AG20443 (cell line): ENCODE data around the gene SPRED3.
"Not testable (repeated sequence)": the region's sequence is repeated elsewhere in the genome, so short reads cannot be mapped to it uniquely, and the experiment has no call there.

ENCODE experiments used
- DNase-seq: peaks from one replicate; pipeline ENCODE4 v3.0.0; 2012; ENCODE audit warnings: low spot score, mixed read lengths

Gene SPRED3

GRCh38 chr19:38388349-38389100 lies at the start of gene SPRED3:
TSS of gene SPRED3 (plus strand) at chr19:38388697. CDS start at chr19:38390303, 1,606 bp downstream.
- DNase-seq, result peak; percentile 66

- not testable (repeated sequence) for DNase-seq
These were observed 49.5 kb upstream of the SPRED3 start for GRCh38 chr19:38339011-38339410.

- no peak for DNase-seq
These were observed 47.6 kb upstream of the SPRED3 start for GRCh38 chr19:38340927-38341326.

GRCh38 chr19:38346837-38347236 lies 41.7 kb upstream of the SPRED3 start:
- DNase-seq, result no peak

GRCh38 chr19:38350883-38351282 lies 37.6 kb upstream of the SPRED3 start:
- no peak for DNase-seq

GRCh38 chr19:38351865-38352395 lies 36.6 kb upstream of the SPRED3 start:
- no peak for DNase-seq

- DNase-seq, result no peak
These were observed 35.9 kb upstream of the SPRED3 start for GRCh38 chr19:38352611-38353010.

GRCh38 chr19:38355728-38356725 lies 32.5 kb upstream of the SPRED3 start:
- no peak for DNase-seq

GRCh38 chr19:38358071-38358470 lies 30.4 kb upstream of the SPRED3 start:
- no peak for DNase-seq

GRCh38 chr19:38359242-38360021 lies 29.1 kb upstream of the SPRED3 start:
- no peak for DNase-seq

GRCh38 chr19:38360351-38360750 lies 28.1 kb upstream of the SPRED3 start:
- no peak for DNase-seq

GRCh38 chr19:38360839-38361631 lies 27.5 kb upstream of the SPRED3 start:
- no peak for DNase-seq

- DNase-seq, result peak; percentile 91
These were observed 26.8 kb upstream of the SPRED3 start for GRCh38 chr19:38361633-38362075.

GRCh38 chr19:38362076-38362945 lies 26.2 kb upstream of the SPRED3 start:
- DNase-seq, result peak; percentile 90

GRCh38 chr19:38362946-38363688 lies 25.4 kb upstream of the SPRED3 start:
- DNase-seq, result not testable (repeated sequence)

- DNase-seq, result no peak
These were observed 21.5 kb upstream of the SPRED3 start for GRCh38 chr19:38367041-38367440.

GRCh38 chr19:38369584-38369983 lies 18.9 kb upstream of the SPRED3 start:
- DNase-seq, result no peak

- DNase-seq, result no peak
These were observed 18.2 kb upstream of the SPRED3 start for GRCh38 chr19:38370299-38370698.

GRCh38 chr19:38371081-38371480 lies 17.4 kb upstream of the SPRED3 start:
- DNase-seq, result no peak
